Lung (tissue), 12 donors: Measurements from ENCODE around the gene CEBPA. TPM values are rescaled to one million over a fixed set of nuclear protein-coding genes. Genes with fewer than 3 reads are reported as not detected.

Experiments used
- ATAC-seq: fragments of 200-7000 bp; cut with Tn5 transposase; one replicate; pipeline ENCODE4 v1.9.1; 2020; ENCODE audit warnings: moderate number of reproducible peaks; ENCODE audit not compliant: insufficient read depth, low FRiP score
- DNase-seq, 3 donors: peaks; one replicate each; pipeline ENCODE4 v3.0.0-alpha.2; 2013 to 2017
- H3K27ac ChIP-seq, 2 donors: one replicate each; pipeline ENCODE4 v1.5.1; 2013; ENCODE audit warnings: mild to moderate bottlenecking in 2 of 2, moderate library complexity in 2 of 2, control low read depth in 1 of 2, inconsistent platforms in 1 of 2, low read depth in 1 of 2, low read length in 1 of 2
- H3K27me3 ChIP-seq, 3 donors: one replicate each; pipeline ENCODE4 v1.5.1; 2013; ENCODE audit warnings: low read length in 2 of 3; ENCODE audit not compliant: control insufficient read depth in 3 of 3, insufficient read depth in 3 of 3
- H3K36me3 ChIP-seq, 4 donors: one replicate each; pipeline ENCODE4 v1.5.1; 2013; ENCODE audit warnings: low read length in 4 of 4, mild to moderate bottlenecking in 1 of 4, moderate library complexity in 1 of 4; ENCODE audit not compliant: control insufficient read depth in 4 of 4, insufficient read depth in 4 of 4
- H3K4me1 ChIP-seq, 5 donors: one replicate each; pipeline ENCODE4 v1.5.1; 2013; ENCODE audit warnings: low read length in 5 of 5, mild to moderate bottlenecking in 2 of 5, moderate library complexity in 1 of 5; ENCODE audit not compliant: control insufficient read depth in 5 of 5, insufficient read depth in 5 of 5
- H3K4me3 ChIP-seq: one replicate; pipeline ENCODE4 v1.5.1; 2013; ENCODE audit warnings: mild to moderate bottlenecking, control low read depth, moderate library complexity
- H3K9ac ChIP-seq, 2 donors: one replicate each; pipeline ENCODE4 v1.5.1; 2013; ENCODE audit warnings: low read length in 2 of 2, control low read depth in 1 of 2; ENCODE audit not compliant: insufficient read depth in 1 of 2
- H3K9me3 ChIP-seq, 4 donors: one replicate each; pipeline ENCODE4 v1.5.1; 2013; ENCODE audit warnings: low read length in 3 of 4, mild to moderate bottlenecking in 1 of 4, moderate library complexity in 1 of 4; ENCODE audit not compliant: control insufficient read depth in 4 of 4, insufficient read depth in 3 of 4
- WGBS, 2 donors: extraction: QIAGEN DNeasy Blood & Tissue Kit; methylation state at CpG; one replicate each; pipeline ENCODE4 v1.1.7; 2013; 5-methylcytosine and 5-hydroxymethylcytosine counted together
- polyA plus RNA-seq, 2 donors: library from polyadenylated mRNA; stranded (reverse); fragments of 200-250 nt; gene quantifications; one replicate each; pipeline ENCODE4 v1.2.1, GENCODE V29; 2013
- total RNA-seq, 2 donors: library from RNA; depleted of rRNA in 1 of 2; stranded (reverse); fragments of >200 nt in 1 of 2; gene quantifications; one replicate each; pipeline ENCODE4 v1.2.1, GENCODE V29; 2014 to 2021
- TF ChIP-seq, protein P1 (sequence below): IDR thresholded peaks from 2 replicates; pipeline ENCODE4 v1.5.1; 2012; ENCODE audit warnings: mild to moderate bottlenecking; ENCODE audit errors: control extremely low read depth, extremely low read depth
- donor health status: control.
- donor health status: control.
- donor health status: Bipolar disorder and iron deficiency.
- donor health status: healthy.
- donor health status: DM: yes; HTN: yes; CAD: no.

CEBPA gene
- total and polyA plus RNA-seq, 4 donors: 20.4 to 93.8 (median 61.2) TPM

DNA sequence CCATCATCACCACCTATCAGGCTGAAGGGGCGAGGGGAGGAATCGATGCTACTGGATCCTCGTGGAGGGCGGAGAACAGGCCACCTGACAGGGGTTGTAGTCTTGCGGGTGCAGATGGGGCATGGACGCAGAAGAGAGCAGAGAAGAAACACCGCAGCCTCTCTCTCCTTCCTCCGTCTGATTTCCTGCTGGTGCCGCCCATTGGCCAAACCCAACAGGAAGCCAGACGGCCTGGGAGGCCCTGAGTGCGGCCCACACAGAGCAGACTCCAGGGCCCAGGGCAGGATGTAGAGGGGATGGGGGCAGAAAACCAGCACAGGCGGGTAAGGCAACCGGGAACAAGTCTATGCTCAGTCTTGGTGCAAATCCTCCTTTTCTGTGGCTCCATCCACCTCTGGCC lies 15.4 kb downstream of the CEBPA start:
- Histone ChIP-seq H3K9me3 (peaks cover 0 to 11% (median 0%) of the 10 kb centered on the region in 4 donors), H3K36me3 (no peaks in the 10 kb centered on the region), H3K4me1 (peaks cover 0 to 17% (median 5%) of the 10 kb centered on the region in 5 donors), H3K27me3 (no peaks in the 10 kb centered on the region), H3K4me3 (no peak overlapping the region), H3K27ac (peak overlapping the region in 1 of 2 donors; percentile 74), H3K9ac (no peak overlapping the region)
- TF ChIP-seq, protein P1, sequence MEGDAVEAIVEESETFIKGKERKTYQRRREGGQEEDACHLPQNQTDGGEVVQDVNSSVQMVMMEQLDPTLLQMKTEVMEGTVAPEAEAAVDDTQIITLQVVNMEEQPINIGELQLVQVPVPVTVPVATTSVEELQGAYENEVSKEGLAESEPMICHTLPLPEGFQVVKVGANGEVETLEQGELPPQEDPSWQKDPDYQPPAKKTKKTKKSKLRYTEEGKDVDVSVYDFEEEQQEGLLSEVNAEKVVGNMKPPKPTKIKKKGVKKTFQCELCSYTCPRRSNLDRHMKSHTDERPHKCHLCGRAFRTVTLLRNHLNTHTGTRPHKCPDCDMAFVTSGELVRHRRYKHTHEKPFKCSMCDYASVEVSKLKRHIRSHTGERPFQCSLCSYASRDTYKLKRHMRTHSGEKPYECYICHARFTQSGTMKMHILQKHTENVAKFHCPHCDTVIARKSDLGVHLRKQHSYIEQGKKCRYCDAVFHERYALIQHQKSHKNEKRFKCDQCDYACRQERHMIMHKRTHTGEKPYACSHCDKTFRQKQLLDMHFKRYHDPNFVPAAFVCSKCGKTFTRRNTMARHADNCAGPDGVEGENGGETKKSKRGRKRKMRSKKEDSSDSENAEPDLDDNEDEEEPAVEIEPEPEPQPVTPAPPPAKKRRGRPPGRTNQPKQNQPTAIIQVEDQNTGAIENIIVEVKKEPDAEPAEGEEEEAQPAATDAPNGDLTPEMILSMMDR: no peak
- DNase-seq (no peak), ATAC-seq (no peak)
- WGBS, 2 donors: 25 to 56% methylated on average over 13 of the region's 13 CpGs

DNA sequence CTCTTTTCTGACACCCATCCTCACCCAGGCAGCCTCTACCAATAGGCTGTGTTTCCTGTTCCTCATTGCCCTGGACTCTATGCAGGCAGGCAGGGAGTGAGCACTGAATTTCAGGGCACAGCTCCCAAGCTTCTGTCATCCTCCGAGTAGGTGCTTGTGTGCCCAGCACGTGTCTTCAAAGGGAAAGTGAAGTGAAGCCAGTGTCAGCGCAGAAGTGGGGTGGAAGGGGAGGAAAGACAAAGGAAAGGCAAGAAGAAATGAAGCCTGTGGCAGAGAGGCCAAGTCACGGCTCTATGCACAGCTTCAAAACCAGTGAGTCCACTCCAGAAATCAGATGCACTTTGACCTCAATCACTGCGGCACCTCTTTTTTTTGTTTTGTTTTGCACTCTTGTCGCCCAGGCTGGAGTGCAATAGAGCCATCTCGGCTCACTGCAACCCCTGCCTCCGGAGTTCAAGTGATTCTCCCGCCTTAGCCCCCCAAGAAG lies 16.9 kb downstream of the CEBPA start:
- Histone ChIP-seq H3K27ac (no peak overlapping the region), H3K9me3 (peaks cover 0 to 11% (median 0%) of the 10 kb centered on the region in 4 donors), H3K27me3 (no peaks in the 10 kb centered on the region), H3K36me3 (no peaks in the 10 kb centered on the region), H3K4me1 (peaks cover 0 to 8% (median 4%) of the 10 kb centered on the region in 5 donors), H3K9ac (no peak overlapping the region), H3K4me3 (no peak overlapping the region)
- ATAC-seq (no peak), DNase-seq (peak in 1 of 3 donors; percentile 12)
- 41 to 61% methylated on average over 9 of the region's 9 CpGs for WGBS, 2 donors
- TF ChIP-seq, protein P1: no peak

DNA sequence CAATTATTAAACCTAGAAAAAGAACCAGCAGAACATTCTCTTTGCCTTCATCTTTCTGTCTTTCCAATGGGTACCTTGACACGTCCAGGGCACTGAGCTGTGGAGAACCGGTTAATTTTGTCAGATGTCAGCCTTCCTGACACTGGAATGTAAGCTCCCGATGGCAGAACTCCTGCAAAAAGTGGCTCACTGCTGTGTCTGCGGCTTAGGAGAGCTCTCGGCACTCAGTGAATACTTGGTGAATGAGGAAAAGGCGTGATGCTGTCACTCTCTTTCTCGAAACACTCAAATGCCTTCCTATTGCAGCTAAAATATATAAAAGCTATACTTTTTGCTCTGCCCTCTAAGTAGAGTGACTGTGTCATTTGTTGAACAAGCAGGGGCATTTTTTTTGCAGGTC lies 17.6 kb downstream of the CEBPA start:
- no peak overlapping the region for H3K4me3 ChIP-seq
- no peak overlapping the region for H3K9ac ChIP-seq
- DNase-seq (no peak), ATAC-seq (no peak)
- peaks cover 0 to 7% (median 0%) of the 10 kb centered on the region in 4 donors for H3K9me3 ChIP-seq
- H3K4me1 ChIP-seq: peaks cover 0 to 11% (median 0%) of the 10 kb centered on the region in 5 donors
- H3K27ac ChIP-seq: no peak overlapping the region
- WGBS, 2 donors: 58 to 73% methylated on average over 7 of the region's 7 CpGs
- TF ChIP-seq, protein P1: no peak
- no peaks in the 10 kb centered on the region for H3K36me3 ChIP-seq
- no peaks in the 10 kb centered on the region for H3K27me3 ChIP-seq

DNA sequence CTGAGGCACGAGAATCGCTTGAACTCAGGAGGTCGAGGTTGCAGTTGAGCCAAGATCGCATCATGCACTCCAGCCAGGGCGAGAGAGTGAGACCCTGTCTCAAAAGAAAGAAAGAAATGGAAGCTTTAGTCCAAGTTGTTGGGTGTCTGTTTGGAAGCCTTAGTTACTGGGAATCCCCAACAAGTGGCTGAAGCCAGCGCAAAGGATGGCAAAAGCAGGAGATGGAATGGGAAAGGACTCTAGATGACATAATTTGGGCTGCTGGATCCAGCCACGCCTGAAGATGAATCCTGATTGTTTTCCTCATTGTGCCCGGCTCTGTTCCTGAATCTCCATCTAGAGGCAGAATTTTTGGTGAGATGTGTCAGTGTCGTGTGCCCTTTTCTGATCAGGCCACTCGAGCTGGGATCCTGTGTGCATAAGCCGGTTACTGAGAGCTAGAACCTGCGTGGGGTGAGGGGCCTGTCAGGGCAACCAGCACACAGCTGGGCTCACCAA lies 18.1 kb downstream of the CEBPA start:
- no peak overlapping the region for H3K9ac ChIP-seq
- ATAC-seq: no peak
- no peak for DNase-seq
- H3K27ac ChIP-seq: no peak overlapping the region
- TF ChIP-seq, protein P1: no peak
- peaks cover 0 to 4% (median 0%) of the 10 kb centered on the region in 4 donors for H3K9me3 ChIP-seq
- no peaks in the 10 kb centered on the region for H3K36me3 ChIP-seq
- no peak overlapping the region for H3K4me3 ChIP-seq
- 91 to 92% methylated on average over 12 of the region's 12 CpGs for WGBS, 2 donors
- H3K27me3 ChIP-seq: no peaks in the 10 kb centered on the region
- H3K4me1 ChIP-seq: peaks cover 0 to 11% (median 0%) of the 10 kb centered on the region in 5 donors
